PC-3 (cell line): ENCODE measurements around the gene DET1.

ENCODE experiments used
- CTCF ChIP-seq: fragments of 300-600 bp; sonication (generic); conservative IDR thresholded peaks from 2 replicates; pipeline ENCODE4 v1.5.1; 2017; ENCODE audit warnings: antibody characterized with exemption, low read depth, mild to moderate bottlenecking, low read length
- EZH2 ChIP-seq: fragments of 300-600 bp; sonication (generic); IDR thresholded peaks from one replicate; pipeline ENCODE4 v1.6.1; 2017; ENCODE audit warnings: antibody characterized with exemption, mild to moderate bottlenecking, low read length; ENCODE audit not compliant: unreplicated experiment

GRCh38 chr15:88476635-88477060 lies 69.8 kb downstream of the DET1 start:
- TF ChIP-seq CTCF, result peak; percentile 67
- TF ChIP-seq EZH2, result no peak
